Activated naive CD4-positive, alpha-beta T cell treated with anti-CD3 and anti-CD28 coated beads, Interleukin-2, amount 50 U/mL, for 16 hours (primary cell): ENCODE measurements around the gene ZNF800.

Source experiments
- DNase-seq: peaks from one replicate; pipeline ENCODE4 v3.0.0-alpha.2; 2020

Gene ZNF800

GRCh38 chr7:127390817-127391590 is 1.5 kb downstream of the ZNF800 start:
- no peak for DNase-seq

- DNase-seq: no peak
Observed at GRCh38 chr7:127390186-127390816, 2.2 kb downstream of the ZNF800 start.

DNA sequence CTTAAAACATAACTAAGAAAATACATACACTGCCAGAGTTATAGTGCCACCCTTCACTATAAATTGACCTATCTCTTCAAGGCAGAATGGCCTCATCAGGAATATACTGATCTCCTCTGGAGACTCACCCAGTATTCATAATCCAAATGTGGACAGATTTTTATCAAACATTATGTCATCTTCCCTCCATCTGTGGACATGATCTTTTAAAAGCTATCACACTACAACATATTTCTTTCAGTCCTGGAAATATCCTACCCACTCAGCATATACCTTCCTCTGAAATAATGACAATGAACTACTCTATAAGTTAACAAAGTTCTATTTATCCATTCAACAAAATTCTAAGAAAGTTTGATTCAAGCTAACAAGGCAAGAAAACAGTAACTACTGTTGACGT is 3.2 kb downstream of the ZNF800 start:
- no peak for DNase-seq

DNA sequence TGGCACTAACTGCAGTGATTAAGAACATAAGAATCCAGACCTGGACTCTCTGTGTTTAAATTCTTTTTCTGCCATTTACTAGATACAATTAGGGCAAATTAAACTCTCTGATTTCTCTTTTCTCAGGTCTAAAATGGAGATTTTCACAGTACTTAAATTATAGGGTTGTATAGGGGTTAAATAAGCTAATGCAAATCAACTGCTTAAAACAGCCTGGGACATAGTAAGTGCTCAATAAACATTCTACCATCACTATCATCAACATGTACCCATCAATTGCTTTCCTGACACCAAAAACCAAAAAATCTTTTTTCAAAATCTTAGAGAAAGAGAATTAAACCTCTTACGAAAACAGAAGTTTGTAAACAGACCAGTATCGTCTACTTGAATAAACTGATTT is 4.5 kb downstream of the ZNF800 start:
- DNase-seq: no peak

DNA sequence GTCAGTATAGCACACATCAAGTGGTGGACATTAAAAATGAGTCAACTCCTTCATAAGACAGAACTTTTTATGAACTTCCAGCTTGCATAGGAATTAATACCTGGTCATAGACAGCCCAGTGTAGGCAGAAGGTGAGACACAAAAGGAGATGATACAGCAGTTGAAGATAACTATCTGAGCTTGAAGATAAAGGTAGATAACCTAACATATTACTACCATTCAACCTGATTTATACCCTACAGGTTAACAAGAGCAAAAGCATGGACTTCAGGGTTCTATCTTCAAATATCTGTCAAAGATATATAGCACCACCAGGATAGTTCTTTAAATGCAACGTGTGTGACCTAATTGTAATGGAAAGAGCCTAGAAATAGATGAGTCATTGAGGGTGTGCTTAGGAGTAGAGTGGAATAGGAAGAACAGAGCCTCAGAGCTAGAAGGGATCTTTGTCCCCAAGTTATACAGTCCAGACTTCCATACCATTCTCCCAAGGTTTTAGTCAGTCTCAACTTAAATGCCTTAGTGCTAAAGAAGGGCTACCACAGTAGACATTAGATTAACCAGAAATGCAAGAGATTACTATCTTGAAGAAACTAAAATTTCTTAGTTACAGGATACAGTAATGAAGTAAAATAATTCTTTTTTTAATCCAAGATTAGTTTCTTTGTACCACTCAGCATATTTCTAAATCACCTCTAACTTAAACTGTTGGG is 9.2 kb downstream of the ZNF800 start:
- no peak for DNase-seq

GRCh38 chr7:127382301-127383085 is 10.0 kb downstream of the ZNF800 start:
- DNase-seq: no peak

DNA sequence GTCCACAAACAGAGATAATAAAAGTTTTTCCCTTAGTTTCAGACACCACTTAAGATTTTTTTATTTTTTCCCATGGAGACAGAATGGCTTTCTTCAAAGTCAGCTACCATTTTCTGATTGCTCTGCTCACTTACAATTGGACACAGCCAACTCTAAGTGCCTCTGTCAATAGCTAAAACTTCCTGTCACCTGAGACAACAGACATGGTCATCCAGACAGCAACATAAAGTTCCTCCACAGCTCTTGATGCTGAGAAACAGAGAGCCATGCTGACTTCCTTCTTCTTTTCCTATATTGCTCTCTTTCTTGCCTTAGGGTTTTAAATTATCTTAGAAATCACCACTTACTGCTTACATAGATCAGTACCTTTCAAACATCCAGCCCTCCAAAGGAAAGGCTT is 12.0 kb downstream of the ZNF800 start:
- DNase-seq: no peak

- no peak for DNase-seq
Observed at GRCh38 chr7:127379642-127380041, 12.9 kb downstream of the ZNF800 start.

- DNase-seq: no peak
Observed at GRCh38 chr7:127378537-127378936, 14.0 kb downstream of the ZNF800 start.

DNA sequence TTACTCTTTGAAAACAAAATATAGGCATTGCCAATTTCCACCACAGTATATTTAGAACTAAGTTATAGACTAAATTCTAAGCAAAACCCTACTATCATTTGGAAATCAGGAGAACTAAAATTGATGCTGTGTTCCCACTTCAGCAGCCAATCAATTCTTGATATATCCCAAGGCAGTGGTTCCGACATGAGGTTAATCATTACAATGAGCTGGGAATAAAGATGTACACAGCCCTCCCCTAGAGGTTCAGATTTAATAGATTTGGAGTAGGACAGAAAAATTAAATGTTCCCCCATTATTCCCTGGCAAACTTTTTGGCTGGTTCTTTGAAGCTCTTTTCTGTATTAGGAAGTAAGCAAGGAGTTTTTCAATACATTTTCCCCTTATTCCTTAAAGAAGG is 15.1 kb downstream of the ZNF800 start:
- no peak for DNase-seq

- DNase-seq: no peak
Observed at GRCh38 chr7:127375631-127376030, 16.9 kb downstream of the ZNF800 start.

- DNase-seq: no peak
Observed at GRCh38 chr7:127367679-127368078, 24.8 kb downstream of the ZNF800 start.

GRCh38 chr7:127366680-127367079 is 25.8 kb downstream of the ZNF800 start:
- DNase-seq: no peak

- no peak for DNase-seq
Observed at GRCh38 chr7:127365957-127366315, 26.6 kb downstream of the ZNF800 start.

GRCh38 chr7:127365164-127365956 is 27.1 kb downstream of the ZNF800 start:
- DNase-seq: no peak

- no peak for DNase-seq
Observed at GRCh38 chr7:127362364-127363027, 30.0 kb downstream of the ZNF800 start.

DNA sequence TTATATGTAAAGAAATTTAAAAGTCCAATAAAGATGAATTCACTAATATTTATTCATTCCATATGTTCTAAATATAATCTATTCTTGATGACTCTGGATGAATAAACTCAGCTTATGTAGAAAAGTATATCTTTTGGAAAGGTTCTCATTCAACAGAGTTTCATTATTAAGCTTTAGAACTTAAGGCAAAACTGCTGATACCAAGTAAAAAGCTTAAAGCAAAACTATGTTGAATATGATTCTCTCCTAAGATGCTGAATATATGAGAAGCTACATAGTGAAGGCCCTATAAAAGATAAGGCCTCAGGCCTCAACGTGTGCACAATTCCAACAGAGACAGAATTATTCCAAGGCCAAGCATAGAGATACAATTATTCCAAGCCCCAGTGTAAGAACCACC is 30.8 kb downstream of the ZNF800 start:
- DNase-seq: no peak

- DNase-seq: no peak
Observed at GRCh38 chr7:127359011-127359410, 33.5 kb downstream of the ZNF800 start.

DNA sequence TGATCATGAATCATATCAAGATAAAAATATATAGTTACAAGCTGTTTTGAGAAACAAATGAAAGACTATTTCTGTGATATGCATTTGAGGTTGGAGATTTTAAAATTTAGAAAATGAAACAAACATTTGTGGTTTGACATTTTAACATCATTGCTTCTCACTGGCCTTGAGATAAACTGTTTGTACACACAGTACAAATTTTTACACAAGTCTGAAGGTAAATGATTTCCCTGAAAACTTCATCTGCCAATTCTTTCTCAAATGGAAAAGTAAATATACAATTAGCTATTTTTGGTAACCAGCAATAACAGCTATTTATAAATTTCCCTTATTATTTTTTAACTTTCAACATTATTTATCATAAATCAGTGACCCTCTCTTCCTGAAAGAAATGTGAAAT is 38.6 kb downstream of the ZNF800 start:
- DNase-seq: no peak

DNA sequence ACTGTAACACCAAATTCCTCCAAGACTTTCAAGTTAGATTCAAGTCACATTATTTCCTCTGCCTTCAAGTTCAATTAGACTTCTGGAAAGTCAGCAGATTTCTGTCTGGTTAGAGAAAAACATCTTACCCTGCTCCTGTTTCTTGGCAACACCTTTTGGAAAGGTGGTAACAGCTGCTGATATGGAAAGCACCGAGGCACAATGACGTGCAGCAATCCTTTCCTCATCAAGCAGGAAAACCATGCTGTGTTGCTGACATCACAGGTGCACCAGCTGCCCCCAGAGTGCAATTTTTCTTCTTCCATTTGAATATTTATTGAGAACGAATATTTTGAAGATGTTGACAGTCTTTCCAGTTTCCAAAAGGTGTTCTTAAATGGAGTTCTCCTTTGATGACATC is 41.9 kb downstream of the ZNF800 start:
- no peak for DNase-seq

DNA sequence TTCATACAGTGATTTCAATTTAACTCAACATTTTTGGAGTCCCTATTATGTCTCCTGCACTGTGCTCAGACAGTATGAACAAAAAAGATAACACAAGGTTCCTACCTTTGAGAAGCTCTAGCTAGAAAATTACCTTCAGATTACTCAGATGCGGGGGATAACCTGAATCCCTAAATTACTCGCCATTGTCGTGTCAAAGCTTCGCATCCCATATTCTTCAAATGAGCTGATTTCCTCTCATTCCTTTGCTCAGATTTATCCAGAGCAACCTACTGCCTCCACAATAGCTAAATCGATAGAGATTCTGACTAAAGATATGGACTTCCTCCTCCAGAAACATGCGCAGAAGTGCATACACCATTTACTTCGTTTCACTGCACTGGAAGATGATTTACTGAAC is 42.6 kb downstream of the ZNF800 start:
- no peak for DNase-seq

DNA sequence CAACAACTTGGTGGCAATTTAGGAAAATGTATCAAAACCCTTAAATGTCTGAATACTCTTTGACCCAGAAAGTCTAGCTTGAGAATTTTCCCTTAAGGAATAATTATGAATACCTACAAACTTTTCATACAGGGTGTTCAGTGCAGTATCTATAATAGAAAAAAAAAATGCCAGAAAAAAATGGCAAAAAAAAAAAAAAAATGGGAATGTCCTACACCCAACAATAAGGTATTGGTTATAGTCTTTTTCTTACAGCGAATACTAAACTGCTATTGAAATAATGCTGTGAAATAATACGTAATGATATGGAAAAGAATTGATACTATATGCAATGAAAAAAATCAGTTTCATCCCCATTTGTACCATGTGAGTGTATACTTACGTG is 44.3 kb downstream of the ZNF800 start:
- DNase-seq: no peak
